Coronary artery (tissue), 2 donors: ENCODE data around the gene HOXA9.

Experiments used
- DNase-seq: peaks from one replicate; pipeline ENCODE4 v3.0.0-alpha.2; 2017; ENCODE audit warnings: low spot score
- H3K27ac ChIP-seq, 2 donors: fragments of 200-600 bp; sonication (generic); one replicate each; pipeline ENCODE4 v1.5.1; 2016 to 2019
- H3K4me3 ChIP-seq: fragments of 200-600 bp; sonication (generic); 2 replicates; pipeline ENCODE4 v1.5.1; 2016; ENCODE audit warnings: mild to moderate bottlenecking, moderate library complexity
- CTCF ChIP-seq: fragments of 200-600 bp; sonication (generic); IDR thresholded peaks from one replicate; pipeline ENCODE4 v1.5.1; 2019; ENCODE audit warnings: antibody characterized with exemption

Gene HOXA9

GRCh38 chr7:27143023-27143949 is 22.1 kb downstream of the HOXA9 start, which contains the start of gene HOXA5:
Gene HOXA5 (minus strand): TSS chr7:27143681. CDS start chr7:27143607, 74 bp downstream.
- DNase-seq, result peak; percentile 62
- peak within 1 kb of the TSS in 1 of 2 donors; percentile 53 for H3K27ac ChIP-seq
- no peak for TF ChIP-seq CTCF
- H3K4me3 ChIP-seq, result peak within 1 kb of the TSS; percentile 67

GRCh38 chr7:27142580-27143022 is 22.7 kb downstream of the HOXA9 start:
- DNase-seq, result no peak
- peak overlapping the region in 1 of 2 donors; percentile 53 for H3K27ac ChIP-seq
- H3K4me3 ChIP-seq, result peak overlapping the region; percentile 67
- no peak for TF ChIP-seq CTCF

GRCh38 chr7:27141923-27142579 is 23.3 kb downstream of the HOXA9 start:
- DNase-seq, result peak; percentile 65
- Histone ChIP-seq H3K4me3 (peak overlapping the region; percentile 67), H3K27ac (peak overlapping the region in 1 of 2 donors; percentile 16)
- no peak for TF ChIP-seq CTCF

GRCh38 chr7:27141137-27141922 is 24.0 kb downstream of the HOXA9 start:
- TF ChIP-seq CTCF, result no peak
- peak; percentile 36 for DNase-seq
- H3K4me3 ChIP-seq, result no peak overlapping the region
- peak overlapping the region in 1 of 2 donors; percentile 16 for H3K27ac ChIP-seq

GRCh38 chr7:27140126-27140857 is 25.0 kb downstream of the HOXA9 start:
- no peak overlapping the region for H3K4me3 ChIP-seq
- H3K27ac ChIP-seq, result no peak overlapping the region
- no peak for TF ChIP-seq CTCF
- no peak for DNase-seq
